K562 (cell line): ENCODE results near the gene RPL10A. TPM values are rescaled to one million over a fixed set of nuclear protein-coding genes. Genes with fewer than 3 reads are reported as not detected.
A peak's percentile ranks its signal among the peaks of the same experiment; 100 is the strongest.

Experiments used
- BHLHE40 ChIP-seq: IDR thresholded peaks from 2 replicates; pipeline ENCODE4 v1.6.1; 2011; ENCODE audit warnings: low read length, improper control_type of control experiment
- NFIX ChIP-seq: fragments of 250-450 bp; sonication (Bioruptor Pico); IDR thresholded peaks from 2 replicates; pipeline ENCODE4 v1.4.0; 2020; ENCODE audit warnings: low read depth, mild to moderate bottlenecking, moderate library complexity
- PCBP1 ChIP-seq: fragments of 200-400 bp; formaldehyde crosslinking; IDR thresholded peaks from 2 replicates; pipeline ENCODE4 v1.6.1; 2018; ENCODE audit warnings: mild to moderate bottlenecking, low read depth, low read length; ENCODE audit not compliant: poor library complexity, severe bottlenecking
- polyA plus RNA-seq, 8 experiments: library from polyadenylated mRNA; depleted of rRNA in 4 of 8; stranded (reverse) in 5 of 8; unstranded in 3 of 8; fragments of >200 nt; fragmentation: Nextera tagmentation in 2 of 8; fragmentation: Illumina TruSeq in 1 of 8; extraction: Ambion mirVana in 2 of 8; extraction: Trizol in 1 of 8; gene quantifications; 2 replicates each; pipeline versions ENCODE4 v1.2.1 to v1.2.3, GENCODE V29; 2011 to 2014; ENCODE audit warnings: inconsistent platforms in 1 of 8, missing spikeins in 1 of 8
- total RNA-seq, 7 experiments: library from RNA; depleted of rRNA in 6 of 7; stranded (reverse); fragments of >200 nt in 6 of 7; fragmentation: Illumina TruSeq in 2 of 7; extraction: Trizol in 2 of 7; gene quantifications; 2 replicates each; pipeline versions ENCODE4 v1.2.1 to v1.2.3, GENCODE V29; 2011 to 2021; ENCODE audit warnings: low replicate concordance in 1 of 7
- TF ChIP-seq, protein P1 (sequence below): fragments of 200-600 bp; sonication (generic); IDR thresholded peaks from one replicate; pipeline ENCODE4 v1.6.1; 2012; ENCODE audit warnings: mild to moderate bottlenecking, low read depth, low read length, inconsistent platforms
- TF ChIP-seq, protein P2 (sequence below): fragments of 450-650 bp; IDR thresholded peaks from 2 replicates; pipeline ENCODE4 v1.6.1; 2016; ENCODE audit warnings: low read depth

The RPL10A gene
- total and polyA plus RNA-seq, 9 of the 15 experiments (the other 6 are each of a cell fraction or from before 2014, with no cell fraction given), result 1,589 to 3,237 (median 2,116) TPM

DNA sequence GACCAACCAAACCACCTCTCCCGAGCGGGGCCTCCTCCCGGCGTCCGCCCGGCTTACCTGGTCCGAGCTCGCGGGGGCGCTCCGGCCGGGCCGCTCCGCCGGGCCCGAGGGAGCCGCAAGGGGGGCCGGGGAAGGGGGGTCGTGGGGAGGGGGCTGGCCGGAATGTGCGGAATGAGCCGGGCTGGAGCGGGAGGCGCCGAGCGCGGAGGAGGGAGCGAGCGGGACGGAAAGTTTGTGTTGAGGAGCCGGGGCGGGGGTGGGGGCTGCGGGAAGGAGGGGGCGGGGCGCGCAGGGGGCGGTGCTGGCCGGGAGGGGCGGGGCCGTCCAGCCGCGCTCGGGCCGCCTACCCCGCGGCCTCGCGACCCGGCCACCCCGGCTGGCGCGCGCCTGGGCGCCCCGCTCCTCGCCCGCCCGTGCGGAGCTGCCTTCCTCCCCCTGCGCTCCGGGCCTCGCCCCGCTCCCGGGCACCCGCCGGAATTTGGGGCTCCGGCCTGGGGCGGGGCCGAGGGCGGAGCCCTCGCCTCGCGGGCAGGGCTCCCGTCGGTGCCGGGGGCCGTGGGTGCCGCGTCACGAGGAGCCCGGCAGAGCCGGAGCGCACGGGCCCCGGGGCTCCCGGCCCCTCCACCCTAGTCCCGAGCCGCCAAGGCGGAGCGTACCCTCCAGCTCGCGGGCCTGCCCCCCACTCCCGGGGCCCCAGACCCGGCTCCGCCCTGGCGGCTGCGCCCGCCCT lies 28.8 kb downstream of the RPL10A start, which contains the start of gene TEAD3 (continued):
- TF ChIP-seq, protein P1, sequence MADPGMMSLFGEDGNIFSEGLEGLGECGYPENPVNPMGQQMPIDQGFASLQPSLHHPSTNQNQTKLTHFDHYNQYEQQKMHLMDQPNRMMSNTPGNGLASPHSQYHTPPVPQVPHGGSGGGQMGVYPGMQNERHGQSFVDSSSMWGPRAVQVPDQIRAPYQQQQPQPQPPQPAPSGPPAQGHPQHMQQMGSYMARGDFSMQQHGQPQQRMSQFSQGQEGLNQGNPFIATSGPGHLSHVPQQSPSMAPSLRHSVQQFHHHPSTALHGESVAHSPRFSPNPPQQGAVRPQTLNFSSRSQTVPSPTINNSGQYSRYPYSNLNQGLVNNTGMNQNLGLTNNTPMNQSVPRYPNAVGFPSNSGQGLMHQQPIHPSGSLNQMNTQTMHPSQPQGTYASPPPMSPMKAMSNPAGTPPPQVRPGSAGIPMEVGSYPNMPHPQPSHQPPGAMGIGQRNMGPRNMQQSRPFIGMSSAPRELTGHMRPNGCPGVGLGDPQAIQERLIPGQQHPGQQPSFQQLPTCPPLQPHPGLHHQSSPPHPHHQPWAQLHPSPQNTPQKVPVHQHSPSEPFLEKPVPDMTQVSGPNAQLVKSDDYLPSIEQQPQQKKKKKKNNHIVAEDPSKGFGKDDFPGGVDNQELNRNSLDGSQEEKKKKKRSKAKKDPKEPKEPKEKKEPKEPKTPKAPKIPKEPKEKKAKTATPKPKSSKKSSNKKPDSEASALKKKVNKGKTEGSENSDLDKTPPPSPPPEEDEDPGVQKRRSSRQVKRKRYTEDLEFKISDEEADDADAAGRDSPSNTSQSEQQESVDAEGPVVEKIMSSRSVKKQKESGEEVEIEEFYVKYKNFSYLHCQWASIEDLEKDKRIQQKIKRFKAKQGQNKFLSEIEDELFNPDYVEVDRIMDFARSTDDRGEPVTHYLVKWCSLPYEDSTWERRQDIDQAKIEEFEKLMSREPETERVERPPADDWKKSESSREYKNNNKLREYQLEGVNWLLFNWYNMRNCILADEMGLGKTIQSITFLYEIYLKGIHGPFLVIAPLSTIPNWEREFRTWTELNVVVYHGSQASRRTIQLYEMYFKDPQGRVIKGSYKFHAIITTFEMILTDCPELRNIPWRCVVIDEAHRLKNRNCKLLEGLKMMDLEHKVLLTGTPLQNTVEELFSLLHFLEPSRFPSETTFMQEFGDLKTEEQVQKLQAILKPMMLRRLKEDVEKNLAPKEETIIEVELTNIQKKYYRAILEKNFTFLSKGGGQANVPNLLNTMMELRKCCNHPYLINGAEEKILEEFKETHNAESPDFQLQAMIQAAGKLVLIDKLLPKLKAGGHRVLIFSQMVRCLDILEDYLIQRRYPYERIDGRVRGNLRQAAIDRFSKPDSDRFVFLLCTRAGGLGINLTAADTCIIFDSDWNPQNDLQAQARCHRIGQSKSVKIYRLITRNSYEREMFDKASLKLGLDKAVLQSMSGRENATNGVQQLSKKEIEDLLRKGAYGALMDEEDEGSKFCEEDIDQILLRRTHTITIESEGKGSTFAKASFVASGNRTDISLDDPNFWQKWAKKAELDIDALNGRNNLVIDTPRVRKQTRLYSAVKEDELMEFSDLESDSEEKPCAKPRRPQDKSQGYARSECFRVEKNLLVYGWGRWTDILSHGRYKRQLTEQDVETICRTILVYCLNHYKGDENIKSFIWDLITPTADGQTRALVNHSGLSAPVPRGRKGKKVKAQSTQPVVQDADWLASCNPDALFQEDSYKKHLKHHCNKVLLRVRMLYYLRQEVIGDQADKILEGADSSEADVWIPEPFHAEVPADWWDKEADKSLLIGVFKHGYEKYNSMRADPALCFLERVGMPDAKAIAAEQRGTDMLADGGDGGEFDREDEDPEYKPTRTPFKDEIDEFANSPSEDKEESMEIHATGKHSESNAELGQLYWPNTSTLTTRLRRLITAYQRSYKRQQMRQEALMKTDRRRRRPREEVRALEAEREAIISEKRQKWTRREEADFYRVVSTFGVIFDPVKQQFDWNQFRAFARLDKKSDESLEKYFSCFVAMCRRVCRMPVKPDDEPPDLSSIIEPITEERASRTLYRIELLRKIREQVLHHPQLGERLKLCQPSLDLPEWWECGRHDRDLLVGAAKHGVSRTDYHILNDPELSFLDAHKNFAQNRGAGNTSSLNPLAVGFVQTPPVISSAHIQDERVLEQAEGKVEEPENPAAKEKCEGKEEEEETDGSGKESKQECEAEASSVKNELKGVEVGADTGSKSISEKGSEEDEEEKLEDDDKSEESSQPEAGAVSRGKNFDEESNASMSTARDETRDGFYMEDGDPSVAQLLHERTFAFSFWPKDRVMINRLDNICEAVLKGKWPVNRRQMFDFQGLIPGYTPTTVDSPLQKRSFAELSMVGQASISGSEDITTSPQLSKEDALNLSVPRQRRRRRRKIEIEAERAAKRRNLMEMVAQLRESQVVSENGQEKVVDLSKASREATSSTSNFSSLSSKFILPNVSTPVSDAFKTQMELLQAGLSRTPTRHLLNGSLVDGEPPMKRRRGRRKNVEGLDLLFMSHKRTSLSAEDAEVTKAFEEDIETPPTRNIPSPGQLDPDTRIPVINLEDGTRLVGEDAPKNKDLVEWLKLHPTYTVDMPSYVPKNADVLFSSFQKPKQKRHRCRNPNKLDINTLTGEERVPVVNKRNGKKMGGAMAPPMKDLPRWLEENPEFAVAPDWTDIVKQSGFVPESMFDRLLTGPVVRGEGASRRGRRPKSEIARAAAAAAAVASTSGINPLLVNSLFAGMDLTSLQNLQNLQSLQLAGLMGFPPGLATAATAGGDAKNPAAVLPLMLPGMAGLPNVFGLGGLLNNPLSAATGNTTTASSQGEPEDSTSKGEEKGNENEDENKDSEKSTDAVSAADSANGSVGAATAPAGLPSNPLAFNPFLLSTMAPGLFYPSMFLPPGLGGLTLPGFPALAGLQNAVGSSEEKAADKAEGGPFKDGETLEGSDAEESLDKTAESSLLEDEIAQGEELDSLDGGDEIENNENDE, result no peak
- TF ChIP-seq BHLHE40, result peak; percentile 45; the same call in 1 of the 2 replicates
- TF ChIP-seq PCBP1, result no peak
- TF ChIP-seq NFIX (CRISPR knock-in tag), result no peak
- TF ChIP-seq, protein P2, sequence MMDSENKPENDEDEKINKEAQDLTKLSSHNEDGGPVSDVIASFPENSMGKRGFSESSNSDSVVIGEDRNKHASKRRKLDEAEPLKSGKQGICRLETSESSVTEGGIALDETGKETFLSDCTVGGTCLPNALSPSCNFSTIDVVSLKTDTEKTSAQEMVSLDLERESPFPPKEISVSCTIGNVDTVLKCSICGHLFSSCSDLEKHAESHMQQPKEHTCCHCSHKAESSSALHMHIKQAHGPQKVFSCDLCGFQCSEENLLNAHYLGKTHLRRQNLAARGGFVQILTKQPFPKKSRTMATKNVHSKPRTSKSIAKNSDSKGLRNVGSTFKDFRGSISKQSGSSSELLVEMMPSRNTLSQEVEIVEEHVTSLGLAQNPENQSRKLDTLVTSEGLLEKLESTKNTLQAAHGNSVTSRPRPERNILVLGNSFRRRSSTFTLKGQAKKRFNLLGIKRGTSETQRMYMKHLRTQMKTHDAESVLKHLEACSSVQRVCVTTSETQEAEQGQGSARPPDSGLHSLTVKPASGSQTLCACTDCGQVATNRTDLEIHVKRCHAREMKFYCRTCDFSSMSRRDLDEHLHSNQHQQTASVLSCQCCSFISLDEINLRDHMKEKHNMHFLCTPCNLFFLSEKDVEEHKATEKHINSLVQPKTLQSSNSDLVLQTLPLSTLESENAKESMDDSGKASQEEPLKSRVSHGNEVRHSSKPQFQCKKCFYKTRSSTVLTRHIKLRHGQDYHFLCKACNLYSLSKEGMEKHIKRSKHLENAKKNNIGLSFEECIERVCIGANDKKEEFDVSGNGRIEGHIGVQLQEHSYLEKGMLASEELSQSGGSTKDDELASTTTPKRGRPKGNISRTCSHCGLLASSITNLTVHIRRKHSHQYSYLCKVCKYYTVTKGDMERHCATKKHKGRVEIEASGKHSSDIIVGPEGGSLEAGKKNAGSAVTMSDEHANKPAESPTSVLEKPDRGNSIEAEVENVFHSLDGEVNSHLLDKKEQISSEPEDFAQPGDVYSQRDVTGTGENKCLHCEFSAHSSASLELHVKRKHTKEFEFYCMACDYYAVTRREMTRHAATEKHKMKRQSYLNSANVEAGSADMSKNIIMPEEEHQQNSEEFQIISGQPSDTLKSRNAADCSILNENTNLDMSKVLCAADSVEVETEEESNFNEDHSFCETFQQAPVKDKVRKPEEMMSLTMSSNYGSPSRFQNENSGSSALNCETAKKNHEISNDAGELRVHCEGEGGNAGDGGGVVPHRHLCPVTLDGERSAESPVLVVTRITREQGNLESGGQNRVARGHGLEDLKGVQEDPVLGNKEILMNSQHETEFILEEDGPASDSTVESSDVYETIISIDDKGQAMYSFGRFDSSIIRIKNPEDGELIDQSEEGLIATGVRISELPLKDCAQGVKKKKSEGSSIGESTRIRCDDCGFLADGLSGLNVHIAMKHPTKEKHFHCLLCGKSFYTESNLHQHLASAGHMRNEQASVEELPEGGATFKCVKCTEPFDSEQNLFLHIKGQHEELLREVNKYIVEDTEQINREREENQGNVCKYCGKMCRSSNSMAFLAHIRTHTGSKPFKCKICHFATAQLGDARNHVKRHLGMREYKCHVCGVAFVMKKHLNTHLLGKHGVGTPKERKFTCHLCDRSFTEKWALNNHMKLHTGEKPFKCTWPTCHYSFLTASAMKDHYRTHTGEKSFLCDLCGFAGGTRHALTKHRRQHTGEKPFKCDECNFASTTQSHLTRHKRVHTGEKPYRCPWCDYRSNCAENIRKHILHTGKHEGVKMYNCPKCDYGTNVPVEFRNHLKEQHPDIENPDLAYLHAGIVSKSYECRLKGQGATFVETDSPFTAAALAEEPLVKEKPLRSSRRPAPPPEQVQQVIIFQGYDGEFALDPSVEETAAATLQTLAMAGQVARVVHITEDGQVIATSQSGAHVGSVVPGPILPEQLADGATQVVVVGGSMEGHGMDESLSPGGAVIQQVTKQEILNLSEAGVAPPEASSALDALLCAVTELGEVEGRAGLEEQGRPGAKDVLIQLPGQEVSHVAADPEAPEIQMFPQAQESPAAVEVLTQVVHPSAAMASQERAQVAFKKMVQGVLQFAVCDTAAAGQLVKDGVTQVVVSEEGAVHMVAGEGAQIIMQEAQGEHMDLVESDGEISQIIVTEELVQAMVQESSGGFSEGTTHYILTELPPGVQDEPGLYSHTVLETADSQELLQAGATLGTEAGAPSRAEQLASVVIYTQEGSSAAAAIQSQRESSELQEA, result no peak
